MCF 10A (cell line): ENCODE measurements around the gene MAN2B2. TPM values are rescaled to one million over a fixed set of nuclear protein-coding genes. Genes with fewer than 3 reads are reported as not detected.

ENCODE experiments used
- BruUV-seq: library from RNA; stranded (reverse); fragments of 400-500 nt; replicated peaks from 2 replicates; lab custom pipeline; 2021; lab: Mats Ljungman, UMichigan
- CTCF ChIA-PET: fragments of 300-600 bp; sonication (Branson Sonifier 250); formaldehyde crosslinking; extraction: SDS; loops from one replicate; lab custom pipeline; 2021; ENCODE audit warnings: antibody characterized with exemption, inconsistent platforms; lab: Yijun Ruan, JAX
- POLR2A ChIA-PET: fragments of 300-600, 350-650 bp; sonication (Branson Sonifier 250); formaldehyde crosslinking; extraction: SDS; loops from one replicate; lab custom pipeline; 2020; ENCODE audit warnings: antibody characterized with exemption, inconsistent platforms; lab: Yijun Ruan, JAX
- DNase-seq: peaks from one replicate; pipeline ENCODE4 v3.0.0-alpha.2; 2018; ENCODE audit not compliant: unreplicated experiment
- H3K27ac Mint-ChIP-seq: one replicate; pipeline ENCODE4 v1.8.0; 2022; ENCODE audit warnings: mild to moderate bottlenecking, low read depth, mixed read lengths; ENCODE audit not compliant: unreplicated experiment
- H3K27me3 Mint-ChIP-seq: one replicate; pipeline ENCODE4 v1.8.0; 2022; ENCODE audit warnings: mixed read lengths; ENCODE audit not compliant: insufficient read depth, unreplicated experiment
- H3K36me3 Mint-ChIP-seq: one replicate; pipeline ENCODE4 v1.8.0; 2022; ENCODE audit warnings: mild to moderate bottlenecking, moderate library complexity, mixed read lengths; ENCODE audit not compliant: insufficient read depth, unreplicated experiment
- H3K4me1 Mint-ChIP-seq: one replicate; pipeline ENCODE4 v1.8.0; 2022; ENCODE audit warnings: mixed read lengths; ENCODE audit not compliant: insufficient read depth, unreplicated experiment
- H3K4me3 Mint-ChIP-seq: one replicate; pipeline ENCODE4 v1.8.0; 2022; ENCODE audit warnings: mild to moderate bottlenecking, moderate library complexity, mixed read lengths; ENCODE audit not compliant: unreplicated experiment
- H3K9me3 Mint-ChIP-seq: one replicate; pipeline ENCODE4 v1.8.0; 2022; ENCODE audit warnings: mixed read lengths; ENCODE audit not compliant: unreplicated experiment
- CTCF ChIP-seq: fragments of 200-600 bp; IDR thresholded peaks from one replicate; pipeline ENCODE4 v1.8.0; 2022; ENCODE audit warnings: antibody characterized with exemption, mild to moderate bottlenecking; ENCODE audit not compliant: unreplicated experiment
- intact Hi-C: fragments of 100-400 bp; cut with micrococcal nuclease; formaldehyde crosslinking; loops from 2 replicates; pipeline ENCODE4 v1.14.1; 2022
- total RNA-seq: library from RNA; stranded (reverse); gene quantifications from 2 replicates; pipeline ENCODE4 v1.2.3, GENCODE V29; 2022

The MAN2B2 gene
- total RNA-seq, 1 experiment from 2014 or later: 12.5 TPM

- no peaks in the 10 kb centered on the region for H3K36me3 Mint-ChIP-seq
- no peak for DNase-seq
- no peak overlapping the region for H3K4me3 Mint-ChIP-seq
- ChIA-PET POLR2A (interaction anchor here (0.7 to 1.2 kb wide), 2 partner anchors 9 to 532 kb away, joined by 3 read pairs; partner anchors contain the start of gene MAN2B2), CTCF (no interaction called here)
- intact Hi-C loops: no loop called here
- peaks cover 14% of the 10 kb centered on the region for H3K9me3 Mint-ChIP-seq
- BruUV-seq: no TSS peak
- H3K27me3 Mint-ChIP-seq: peaks cover 16% of the 10 kb centered on the region
- no peak overlapping the region for H3K27ac Mint-ChIP-seq
- no peak for TF ChIP-seq CTCF
- peaks cover 6% of the 10 kb centered on the region for H3K4me1 Mint-ChIP-seq
Measured at GRCh38 chr4:6565691-6566390, 9.1 kb upstream of the MAN2B2 start.

- BruUV-seq: no TSS peak
Measured at GRCh38 chr4:6566391-6567190, 8.4 kb upstream of the MAN2B2 start.

GRCh38 chr4:6567218-6567617 lies 7.8 kb upstream of the MAN2B2 start:
- Mint-ChIP-seq H3K36me3 (no peaks in the 10 kb centered on the region), H3K4me3 (no peak overlapping the region), H3K9me3 (peaks cover 19% of the 10 kb centered on the region), H3K4me1 (peaks cover 6% of the 10 kb centered on the region), H3K27ac (no peak overlapping the region), H3K27me3 (peaks cover 2% of the 10 kb centered on the region)
- DNase-seq: no peak
- CTCF ChIA-PET: interaction anchor here (0.6 kb wide), 1 partner anchor 318 kb away, joined by 3 read pairs; no protein-coding TSS in a partner anchor
- intact Hi-C loops: no loop called here
- TF ChIP-seq CTCF: no peak
- no TSS peak for BruUV-seq
- POLR2A ChIA-PET: no interaction called here

More at GRCh38 chr4:6566391-6567190, 8.4 kb upstream of the MAN2B2 start:
- H3K27ac Mint-ChIP-seq: no peak overlapping the region
- peaks cover 8% of the 10 kb centered on the region for H3K27me3 Mint-ChIP-seq
- no peaks in the 10 kb centered on the region for H3K36me3 Mint-ChIP-seq
- no peak for TF ChIP-seq CTCF
- DNase-seq: no peak
- intact Hi-C loops: no loop called here
- ChIA-PET CTCF (interaction anchor here (0.6 to 0.7 kb wide), 2 partner anchors 19 to 317 kb away, joined by 3 read pairs; no protein-coding TSS in a partner anchor), POLR2A (interaction anchor here (0.6 to 1.2 kb wide), 2 partner anchors 8 to 95 kb away, joined by 3 read pairs; partner anchors contain the start of gene MAN2B2)
- H3K4me1 Mint-ChIP-seq: peaks cover 6% of the 10 kb centered on the region
- no peak overlapping the region for H3K4me3 Mint-ChIP-seq
- H3K9me3 Mint-ChIP-seq: peaks cover 19% of the 10 kb centered on the region

- Mint-ChIP-seq H3K4me1 (peaks cover 6% of the 10 kb centered on the region), H3K9me3 (peaks cover 19% of the 10 kb centered on the region), H3K4me3 (no peak overlapping the region), H3K27me3 (no peaks in the 10 kb centered on the region), H3K27ac (no peak overlapping the region), H3K36me3 (no peaks in the 10 kb centered on the region)
- no peak for DNase-seq
- TF ChIP-seq CTCF: no peak
- POLR2A ChIA-PET: no interaction called here
- BruUV-seq: no TSS peak
- CTCF ChIA-PET: interaction anchor here (0.5 to 0.9 kb wide), 3 partner anchors 19 to 212 kb away, joined by 3 to 5 read pairs (median 5); no protein-coding TSS in a partner anchor
- intact Hi-C loops: no loop called here
Measured at GRCh38 chr4:6568148-6568547, 6.8 kb upstream of the MAN2B2 start.
